HG03066 (cell line): Measurements from ENCODE around the gene KCNK13.
A peak's percentile ranks its signal among the peaks of the same experiment; 100 is the strongest.
"Not testable (repeated sequence)": the region's sequence is repeated elsewhere in the genome, so short reads cannot be mapped to it uniquely, and the experiment has no call there.

ENCODE experiments used
- ATAC-seq: cut with Tn5 transposase; IDR thresholded peaks from one replicate; pipeline ENCODE4 v1.9.1; 2021; ENCODE audit warnings: low read depth; ENCODE audit not compliant: unreplicated experiment

The KCNK13 gene

GRCh38 chr14:90060312-90060964 lies 1.4 kb upstream of the KCNK13 start:
- ATAC-seq, result peak; percentile 50

GRCh38 chr14:90060965-90061684 lies 669 bp upstream of the KCNK13 start:
- ATAC-seq, result no peak

- ATAC-seq, result no peak
Measured at GRCh38 chr14:90062127-90062794, 467 bp downstream of the KCNK13 start.

GRCh38 chr14:90062822-90063539 lies 1.2 kb downstream of the KCNK13 start:
- no peak for ATAC-seq

- no peak for ATAC-seq
Measured at GRCh38 chr14:90072350-90072749, 10.6 kb downstream of the KCNK13 start.

GRCh38 chr14:90079576-90079975 lies 17.8 kb downstream of the KCNK13 start:
- ATAC-seq, result no peak

GRCh38 chr14:90087433-90087832 lies 25.6 kb downstream of the KCNK13 start:
- ATAC-seq, result no peak

GRCh38 chr14:90088176-90088575 lies 26.4 kb downstream of the KCNK13 start:
- no peak for ATAC-seq

GRCh38 chr14:90089486-90089885 lies 27.7 kb downstream of the KCNK13 start:
- not testable (repeated sequence) for ATAC-seq

GRCh38 chr14:90091393-90091792 lies 29.6 kb downstream of the KCNK13 start:
- no peak for ATAC-seq

- no peak for ATAC-seq
Measured at GRCh38 chr14:90093942-90094595, 32.3 kb downstream of the KCNK13 start.

GRCh38 chr14:90095096-90095495 lies 33.3 kb downstream of the KCNK13 start:
- no peak for ATAC-seq

- no peak for ATAC-seq
Measured at GRCh38 chr14:90096566-90096965, 34.8 kb downstream of the KCNK13 start.

GRCh38 chr14:90103808-90104207 lies 42.0 kb downstream of the KCNK13 start:
- no peak for ATAC-seq

- no peak for ATAC-seq
Measured at GRCh38 chr14:90105756-90106155, 44.0 kb downstream of the KCNK13 start.

- ATAC-seq, result no peak
Measured at GRCh38 chr14:90107789-90108188, 46.0 kb downstream of the KCNK13 start.

- ATAC-seq, result no peak
Measured at GRCh38 chr14:90109858-90110257, 48.1 kb downstream of the KCNK13 start.

GRCh38 chr14:90111895-90112534 lies 50.2 kb downstream of the KCNK13 start:
- no peak for ATAC-seq

- ATAC-seq, result no peak
Measured at GRCh38 chr14:90114554-90114953, 52.8 kb downstream of the KCNK13 start.

GRCh38 chr14:90115780-90116179 lies 54.0 kb downstream of the KCNK13 start:
- no peak for ATAC-seq
